Stimulated activated effector memory CD8-positive, alpha-beta T cell treated with anti-CD3 and anti-CD28 coated beads, Interleukin-12 subunit alpha, Interleukin-12 subunit beta, amount 100 ng/mL, for 72 hours (primary cell): Measurements from ENCODE around the gene TBC1D5.
"Not testable (repeated sequence)": the region's sequence is repeated elsewhere in the genome, so short reads cannot be mapped to it uniquely, and the experiment has no call there.

Experiments
- ATAC-seq: fragments of 150-1000 bp; cut with Tn5 transposase; 2 replicates; pipeline ENCODE4 v1.10.0; 2021
- DNase-seq, 2 donors: peaks; one replicate each; pipeline ENCODE4 v3.0.0; 2021 to 2022; ENCODE audit warnings: low spot score in 2 of 2
- H3K27ac Mint-ChIP-seq: one replicate; pipeline ENCODE4 v1.8.0; 2022; ENCODE audit warnings: mild to moderate bottlenecking, mixed read lengths
- H3K36me3 Mint-ChIP-seq: one replicate; pipeline ENCODE4 v1.8.0; 2022; ENCODE audit warnings: mild to moderate bottlenecking, mixed read lengths
- H3K4me1 Mint-ChIP-seq: one replicate; pipeline ENCODE4 v1.8.0; 2022; ENCODE audit warnings: mixed read lengths
- H3K4me3 Mint-ChIP-seq: one replicate; pipeline ENCODE4 v1.8.0; 2022; ENCODE audit warnings: mild to moderate bottlenecking, mixed read lengths
- H3K9me3 Mint-ChIP-seq: one replicate; pipeline ENCODE4 v1.8.0; 2022; ENCODE audit warnings: mixed read lengths

The TBC1D5 gene

DNA sequence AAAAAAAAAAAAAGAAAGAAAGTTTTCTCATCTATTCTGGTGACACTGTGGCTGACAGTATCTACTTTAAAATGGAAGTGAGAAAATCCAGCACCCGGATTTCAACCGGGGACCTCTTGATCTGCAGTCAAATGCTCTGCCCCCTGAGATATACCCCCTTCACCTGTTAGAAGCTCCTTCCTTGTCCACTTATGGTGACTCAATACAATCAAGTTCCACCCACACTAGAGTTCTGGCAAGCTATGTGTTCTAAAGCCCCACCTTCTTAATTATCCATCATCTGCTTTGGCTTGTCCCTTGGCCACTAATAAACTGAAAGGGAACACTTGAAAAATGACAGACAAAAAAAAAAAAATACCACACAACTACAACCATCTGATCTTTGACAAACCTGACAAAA lies 42.6 kb downstream of the TBC1D5 start:
- ATAC-seq, DNase-seq, H3K4me3 Mint-ChIP-seq: not testable (repeated sequence)

DNA sequence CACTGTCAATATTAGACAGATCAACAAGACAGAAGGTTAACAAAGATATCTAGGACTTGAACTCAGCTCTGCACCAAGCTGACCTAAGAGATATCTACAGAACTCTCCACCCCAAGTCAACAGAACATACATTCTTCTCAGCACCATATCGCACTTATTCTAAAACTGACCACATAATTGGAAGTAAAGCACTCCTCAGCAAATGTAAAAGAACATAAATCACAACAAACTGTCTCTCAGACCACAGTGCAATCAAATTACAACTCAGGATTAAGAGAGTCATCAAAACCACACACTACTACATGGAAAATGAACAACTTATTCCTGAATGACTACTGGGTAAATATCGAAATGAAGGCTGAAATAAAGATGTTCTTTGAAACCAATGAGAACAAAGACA lies 46.8 kb downstream of the TBC1D5 start:
- H3K27ac Mint-ChIP-seq: peak overlapping the region; percentile 13
- peaks cover 43% of the 10 kb centered on the region for H3K4me1 Mint-ChIP-seq
- H3K9me3 Mint-ChIP-seq, DNase-seq, H3K4me3 Mint-ChIP-seq, ATAC-seq, H3K36me3 Mint-ChIP-seq: not testable (repeated sequence)

More for the DNA sequence above, 42.6 kb downstream of the TBC1D5 start:
- not testable (repeated sequence) for H3K36me3 Mint-ChIP-seq, H3K27ac Mint-ChIP-seq, H3K9me3 Mint-ChIP-seq
- peaks cover 30% of the 10 kb centered on the region for H3K4me1 Mint-ChIP-seq

DNA sequence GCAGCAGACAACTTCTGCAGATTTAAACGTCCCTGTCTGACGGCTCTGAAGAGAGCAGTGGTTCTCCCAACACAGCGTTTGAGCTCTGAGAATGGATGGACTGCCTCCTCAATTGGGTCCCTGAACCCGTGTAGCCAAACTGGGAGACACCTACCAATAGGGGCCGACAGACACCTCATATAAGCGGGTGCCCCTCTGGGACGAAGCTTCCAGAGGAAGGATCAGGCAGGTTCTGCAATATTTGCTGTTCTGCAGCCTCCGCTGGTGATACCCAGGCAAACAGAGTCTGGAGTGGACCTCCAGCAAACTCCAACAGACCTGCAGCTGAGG lies 48.8 kb downstream of the TBC1D5 start:
- H3K4me3 Mint-ChIP-seq, DNase-seq, H3K9me3 Mint-ChIP-seq, ATAC-seq, H3K36me3 Mint-ChIP-seq, H3K27ac Mint-ChIP-seq: not testable (repeated sequence)
- peaks cover 43% of the 10 kb centered on the region for H3K4me1 Mint-ChIP-seq

DNA sequence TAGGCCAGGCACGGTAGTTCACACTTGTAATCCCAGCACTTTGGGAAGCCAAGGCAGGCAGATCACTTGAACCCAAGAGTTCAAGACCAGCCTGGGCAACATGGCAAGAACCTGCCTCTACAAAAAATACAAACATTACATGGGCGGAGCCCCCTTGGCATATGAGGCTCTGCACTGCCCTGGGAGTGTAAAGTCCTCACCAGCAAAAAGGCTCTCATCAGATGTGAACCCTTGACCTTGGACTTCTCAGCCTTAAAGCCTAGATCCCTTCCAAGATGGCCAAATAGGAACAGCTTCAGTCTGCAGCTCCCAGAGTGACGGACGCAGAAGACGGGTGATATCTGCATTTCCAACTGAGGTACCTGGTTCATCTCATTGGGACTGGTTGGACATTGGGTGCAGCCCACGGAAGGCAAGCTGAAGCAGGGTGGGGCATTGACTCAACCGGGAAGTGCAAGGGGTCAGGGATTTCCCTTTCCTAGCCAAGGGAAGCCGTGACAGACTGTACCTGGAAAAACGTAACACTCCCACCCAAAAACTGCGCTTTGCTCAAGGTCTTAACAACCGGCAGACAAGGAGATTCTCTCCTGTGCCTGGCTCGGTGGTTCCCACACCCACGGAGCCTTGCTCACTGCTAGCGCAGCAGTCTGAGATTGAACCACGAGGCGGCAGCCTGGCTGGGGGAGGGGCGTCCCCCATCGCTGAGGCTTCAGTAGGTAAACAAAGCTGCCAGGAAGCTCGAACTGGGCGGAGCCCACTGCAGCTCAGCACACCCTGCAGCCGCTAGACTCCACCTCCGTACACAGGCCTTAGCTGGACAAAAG lies 49.4 kb downstream of the TBC1D5 start:
- peak; percentile 78 for ATAC-seq
- not testable (repeated sequence) for H3K9me3 Mint-ChIP-seq, H3K36me3 Mint-ChIP-seq, H3K4me3 Mint-ChIP-seq, H3K27ac Mint-ChIP-seq
- peaks cover 43% of the 10 kb centered on the region for H3K4me1 Mint-ChIP-seq
- peak; percentile 10 to 50 for DNase-seq

DNA sequence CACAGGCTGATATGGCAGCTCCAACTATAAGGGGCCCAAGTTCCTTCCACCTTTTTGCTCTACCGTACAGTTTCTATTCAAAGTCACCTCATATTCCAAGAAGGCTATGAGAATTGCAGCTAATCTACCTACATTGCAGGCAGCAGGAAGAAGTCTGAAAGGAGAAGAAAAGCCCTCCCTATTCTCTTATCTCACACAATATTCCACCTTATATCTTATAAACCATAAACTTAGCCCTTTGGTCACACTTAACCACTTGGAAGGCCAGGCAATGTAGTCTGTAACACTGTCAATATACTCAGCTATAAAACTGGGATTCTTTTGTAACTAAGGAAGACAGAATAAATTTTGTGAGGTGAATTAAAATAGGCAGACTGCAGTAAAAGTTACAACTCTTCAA lies 54.9 kb downstream of the TBC1D5 start:
- Mint-ChIP-seq H3K4me3 (no peak overlapping the region), H3K4me1 (peaks cover under 1% of the 10 kb centered on the region), H3K36me3 (no peaks in the 10 kb centered on the region), H3K9me3 (no peaks in the 10 kb centered on the region), H3K27ac (no peak overlapping the region)
- DNase-seq (no peak), ATAC-seq (no peak)

DNA sequence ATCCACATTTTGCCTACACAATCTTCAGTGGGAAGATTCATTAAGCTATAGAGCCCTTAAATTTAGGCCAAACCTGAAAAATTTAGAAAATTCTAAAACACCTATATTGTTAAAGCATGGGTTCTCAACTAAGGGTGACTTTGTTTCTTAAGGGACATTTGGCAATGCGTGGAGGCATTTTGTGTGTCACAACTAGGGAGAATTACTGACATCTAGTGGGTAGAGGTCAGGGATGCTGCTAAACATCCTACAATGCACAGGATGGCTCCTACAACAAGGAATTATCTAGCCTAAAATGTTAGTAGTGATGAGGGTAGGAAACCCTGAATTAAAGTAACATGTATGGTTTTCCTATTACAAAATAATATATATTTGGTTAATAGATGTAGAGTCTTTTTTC lies 55.8 kb downstream of the TBC1D5 start:
- no peaks in the 10 kb centered on the region for H3K4me1 Mint-ChIP-seq
- H3K4me3 Mint-ChIP-seq: no peak overlapping the region
- H3K9me3 Mint-ChIP-seq: no peaks in the 10 kb centered on the region
- H3K27ac Mint-ChIP-seq: no peak overlapping the region
- DNase-seq (no peak), ATAC-seq (no peak)
- no peaks in the 10 kb centered on the region for H3K36me3 Mint-ChIP-seq

DNA sequence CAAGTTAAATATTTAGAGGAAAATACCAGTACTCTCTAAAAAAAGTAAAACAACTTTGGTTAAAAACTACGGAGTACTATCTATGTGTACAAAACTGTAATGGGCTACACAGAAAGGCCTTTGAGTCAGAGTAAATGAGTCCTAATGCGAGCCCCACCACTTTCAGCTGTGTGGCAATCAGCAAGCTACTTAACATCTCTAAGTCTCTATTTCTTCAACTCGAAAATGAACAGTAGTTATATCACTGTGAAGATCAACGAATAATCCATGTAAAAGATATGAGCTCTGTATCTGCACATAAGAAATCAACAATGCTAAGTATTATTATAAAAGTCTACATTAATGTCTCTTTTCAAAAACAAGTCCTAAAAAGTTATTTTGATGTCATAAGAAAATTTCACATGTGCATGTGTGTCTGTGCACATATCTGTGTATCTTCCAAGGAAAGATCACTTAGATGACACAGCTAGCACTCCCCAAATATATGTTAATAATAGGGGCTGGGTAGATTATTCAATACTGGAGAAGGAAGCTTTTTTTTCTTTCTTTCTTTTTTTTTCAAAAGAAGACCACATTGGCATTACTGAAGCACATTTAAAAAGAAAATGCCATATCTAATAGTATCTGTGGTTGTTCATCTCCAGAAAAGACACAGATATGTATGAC lies 58.8 kb downstream of the TBC1D5 start:
- no peak for DNase-seq
- ATAC-seq: no peak
- Mint-ChIP-seq H3K27ac (no peak overlapping the region), H3K9me3 (no peaks in the 10 kb centered on the region), H3K4me3 (no peak overlapping the region), H3K4me1 (peaks cover under 1% of the 10 kb centered on the region), H3K36me3 (no peaks in the 10 kb centered on the region)

DNA sequence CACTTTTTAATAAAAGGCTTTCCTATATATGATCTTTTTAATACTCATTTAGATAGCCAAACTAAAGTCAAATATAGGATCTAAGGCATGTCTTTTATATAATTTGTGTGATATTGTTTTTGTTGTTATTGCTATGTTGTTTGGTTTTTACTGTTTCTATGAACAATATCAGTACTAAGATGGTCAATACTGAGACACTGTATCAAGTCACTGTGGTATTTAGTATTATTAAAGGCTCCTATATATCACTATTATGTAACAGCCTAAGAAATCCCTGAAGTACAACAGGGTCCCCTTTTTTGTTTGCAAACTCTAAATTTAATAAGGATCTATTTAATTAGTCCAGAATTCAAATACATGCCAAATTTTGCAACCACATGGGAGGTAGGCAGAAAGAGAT lies 61.9 kb downstream of the TBC1D5 start:
- DNase-seq (no peak), ATAC-seq (peak; percentile 55)
- Mint-ChIP-seq H3K9me3 (no peaks in the 10 kb centered on the region), H3K4me3 (no peak overlapping the region), H3K36me3 (no peaks in the 10 kb centered on the region), H3K4me1 (peaks cover 8% of the 10 kb centered on the region), H3K27ac (no peak overlapping the region)

DNA sequence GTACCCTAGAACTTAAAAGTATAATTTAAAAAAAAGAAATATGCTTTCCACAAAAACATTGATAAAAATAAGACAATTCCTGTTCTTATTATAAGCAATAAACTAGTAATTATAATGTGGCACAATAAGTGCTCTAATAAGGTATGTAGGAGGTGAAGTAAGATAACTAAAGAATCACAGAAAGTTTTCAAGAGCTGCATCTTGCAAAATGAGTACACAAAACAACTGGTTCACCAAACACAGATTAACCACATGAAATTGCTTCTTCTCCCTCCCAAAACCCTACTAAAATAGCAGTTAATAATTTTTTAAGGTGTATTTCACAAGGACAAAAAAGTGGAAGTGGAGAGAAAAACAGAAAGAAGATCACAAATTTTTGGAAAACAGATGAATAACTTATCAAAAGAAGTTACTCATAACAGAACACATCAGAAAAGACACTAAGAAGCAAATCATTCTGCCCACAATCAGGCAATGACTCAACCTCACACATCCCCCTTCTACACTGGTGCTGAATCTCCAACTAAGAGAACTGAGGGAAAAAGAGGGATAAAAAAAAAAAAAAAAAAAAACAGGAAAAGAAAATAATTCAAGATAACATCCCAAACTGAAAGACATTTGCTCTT lies 64.2 kb downstream of the TBC1D5 start:
- H3K27ac Mint-ChIP-seq: no peak overlapping the region
- no peak overlapping the region for H3K4me3 Mint-ChIP-seq
- DNase-seq: no peak
- H3K4me1 Mint-ChIP-seq: peaks cover 8% of the 10 kb centered on the region
- ATAC-seq: peak; percentile 94
- no peaks in the 10 kb centered on the region for H3K9me3 Mint-ChIP-seq
- H3K36me3 Mint-ChIP-seq: no peaks in the 10 kb centered on the region

DNA sequence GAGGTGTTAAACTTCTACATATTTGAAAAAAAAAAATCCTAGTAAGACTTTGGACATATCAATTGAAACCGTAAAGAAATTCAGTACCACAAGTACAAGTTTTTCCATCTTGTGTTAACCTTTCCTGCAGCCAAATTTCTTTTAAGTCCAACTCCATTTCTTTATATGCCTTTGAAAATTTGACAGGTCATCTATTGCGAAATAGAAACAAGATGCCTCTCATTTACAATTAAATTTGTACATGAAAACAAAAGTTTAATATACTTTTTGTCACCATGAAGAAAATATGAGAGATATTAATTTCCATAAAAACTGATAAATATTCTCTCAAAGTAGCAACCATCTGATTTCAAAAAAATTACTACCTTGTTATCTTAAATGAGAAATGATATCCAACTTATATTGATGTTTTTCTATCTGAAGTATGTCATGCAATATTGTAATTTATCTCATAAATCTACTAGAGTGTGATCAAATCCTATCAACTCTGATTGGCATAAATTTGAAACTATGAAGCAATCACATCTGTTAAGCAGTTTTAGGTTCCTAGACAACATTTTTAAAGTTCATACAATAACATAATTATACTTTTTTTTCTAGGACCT lies 68.2 kb downstream of the TBC1D5 start:
- Mint-ChIP-seq H3K4me1 (peaks cover 13% of the 10 kb centered on the region), H3K4me3 (no peak overlapping the region), H3K36me3 (no peaks in the 10 kb centered on the region), H3K27ac (no peak overlapping the region), H3K9me3 (no peaks in the 10 kb centered on the region)
- ATAC-seq (no peak), DNase-seq (no peak)

DNA sequence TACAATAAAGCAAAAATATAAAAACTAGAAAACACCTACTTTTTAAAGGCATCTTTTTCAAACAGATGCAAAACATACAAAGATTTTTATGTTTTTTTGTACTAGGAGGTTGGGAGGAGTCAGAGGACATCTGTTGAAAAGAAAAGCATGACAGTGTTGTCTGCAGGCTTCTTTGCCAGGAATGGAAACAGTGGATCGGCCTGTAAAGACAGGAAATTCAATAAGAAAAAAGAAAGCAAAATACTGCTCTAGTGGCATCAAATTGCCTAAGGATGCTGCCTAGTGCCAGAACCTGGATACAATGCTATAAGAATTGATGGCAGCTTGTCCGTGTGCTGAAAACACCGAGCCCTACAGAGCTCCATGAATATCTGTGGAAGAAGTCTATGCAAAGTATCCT lies 69.9 kb downstream of the TBC1D5 start:
- peaks cover 5% of the 10 kb centered on the region for H3K4me1 Mint-ChIP-seq
- H3K27ac Mint-ChIP-seq: no peak overlapping the region
- no peak overlapping the region for H3K4me3 Mint-ChIP-seq
- H3K9me3 Mint-ChIP-seq: no peaks in the 10 kb centered on the region
- H3K36me3 Mint-ChIP-seq: no peaks in the 10 kb centered on the region
- DNase-seq: no peak
- no peak for ATAC-seq

DNA sequence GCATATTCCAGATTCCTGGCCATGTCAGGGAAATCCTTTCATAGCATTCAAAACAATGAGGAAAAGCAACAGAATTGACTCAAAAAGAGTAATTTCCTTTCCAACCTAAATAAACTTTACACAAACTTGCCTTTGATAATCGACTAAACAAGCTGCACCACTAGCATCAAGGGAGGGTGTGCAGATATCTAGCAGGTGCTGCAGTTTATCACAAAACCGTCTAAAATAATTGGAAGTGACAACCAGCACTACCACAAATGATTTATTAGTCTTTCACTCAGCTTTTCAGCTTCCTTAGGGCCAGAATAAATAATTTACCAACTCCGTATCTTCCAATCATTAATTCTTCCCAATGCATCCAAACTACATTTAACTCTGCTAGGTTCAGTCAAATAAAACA lies 71.7 kb downstream of the TBC1D5 start:
- H3K4me1 Mint-ChIP-seq: peaks cover 5% of the 10 kb centered on the region
- no peaks in the 10 kb centered on the region for H3K36me3 Mint-ChIP-seq
- no peak overlapping the region for H3K27ac Mint-ChIP-seq
- ATAC-seq (no peak), DNase-seq (no peak)
- no peak overlapping the region for H3K4me3 Mint-ChIP-seq
- H3K9me3 Mint-ChIP-seq: no peaks in the 10 kb centered on the region

DNA sequence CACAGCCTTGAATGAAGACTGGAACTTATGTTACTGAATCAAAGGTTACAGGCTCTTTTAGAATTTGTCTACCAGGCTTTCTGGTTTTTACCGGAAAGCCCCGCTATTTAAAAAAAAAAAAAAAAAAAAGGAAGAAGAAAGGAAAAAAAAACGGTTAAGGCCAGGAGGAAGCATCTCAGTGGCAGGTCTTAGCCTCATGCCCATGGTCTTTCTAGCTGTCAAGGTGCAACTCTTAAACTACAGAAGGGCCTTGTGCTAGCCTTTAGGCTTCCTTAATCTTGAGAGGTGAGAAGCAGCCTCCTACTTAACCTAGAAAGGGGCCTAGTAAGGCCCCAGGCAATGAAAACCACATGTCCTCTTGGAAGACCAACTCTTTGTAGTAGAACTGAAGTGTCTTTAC lies 77.5 kb downstream of the TBC1D5 start:
- no peak for ATAC-seq
- H3K4me1 Mint-ChIP-seq: peaks cover 6% of the 10 kb centered on the region
- H3K27ac Mint-ChIP-seq: no peak overlapping the region

DNA sequence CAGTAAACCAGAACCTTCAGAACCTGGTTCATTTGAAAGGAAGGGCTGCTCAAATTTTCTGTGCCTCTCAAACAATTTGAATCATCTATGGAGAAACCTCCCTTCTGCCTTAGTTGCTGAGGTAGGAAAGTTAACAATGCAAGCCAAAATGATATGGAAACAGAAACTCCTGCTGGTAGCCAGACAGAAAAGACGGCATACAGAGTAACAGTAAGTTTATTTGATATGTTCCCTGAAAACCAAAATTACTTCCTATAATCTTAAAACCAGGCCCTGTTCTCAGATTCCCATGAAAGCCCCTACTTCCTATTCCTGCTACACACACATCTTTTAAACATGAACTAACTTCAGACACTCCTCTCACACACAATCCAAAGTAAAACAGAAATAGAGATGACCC lies 86.2 kb downstream of the TBC1D5 start:
- H3K36me3 Mint-ChIP-seq: no peaks in the 10 kb centered on the region
- DNase-seq (no peak), ATAC-seq (no peak)
- H3K4me3 Mint-ChIP-seq: no peak overlapping the region
- no peaks in the 10 kb centered on the region for H3K9me3 Mint-ChIP-seq
- H3K27ac Mint-ChIP-seq: peak overlapping the region; percentile 2
- H3K4me1 Mint-ChIP-seq: peaks cover 12% of the 10 kb centered on the region

More for the DNA sequence above, 77.5 kb downstream of the TBC1D5 start:
- Mint-ChIP-seq H3K4me3 (no peak overlapping the region), H3K36me3 (no peaks in the 10 kb centered on the region), H3K9me3 (no peaks in the 10 kb centered on the region)
- no peak for DNase-seq

DNA sequence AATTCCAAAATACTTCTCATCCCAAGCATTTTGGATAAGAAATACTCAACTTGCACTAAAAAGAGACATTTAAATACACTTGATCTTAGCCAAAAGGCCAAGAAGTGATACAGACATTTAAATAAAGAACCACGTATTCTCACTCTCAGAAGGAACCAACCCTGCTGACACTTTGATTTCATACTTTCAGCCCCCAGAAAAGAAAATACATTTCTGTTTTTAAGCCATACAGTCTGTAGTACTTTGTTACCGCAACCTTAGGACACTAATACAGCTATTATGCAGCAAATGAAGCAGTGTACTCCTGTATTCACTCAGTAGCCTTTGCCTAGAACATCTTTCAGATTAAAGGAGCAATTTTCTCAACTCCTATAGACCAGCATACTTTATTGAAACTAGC lies 86.7 kb downstream of the TBC1D5 start:
- no peaks in the 10 kb centered on the region for H3K9me3 Mint-ChIP-seq
- H3K27ac Mint-ChIP-seq: peak overlapping the region; percentile 2
- no peak overlapping the region for H3K4me3 Mint-ChIP-seq
- H3K4me1 Mint-ChIP-seq: peaks cover 12% of the 10 kb centered on the region
- no peak for ATAC-seq
- H3K36me3 Mint-ChIP-seq: no peaks in the 10 kb centered on the region
- no peak for DNase-seq
